ENCODE results near the gene ERGIC1. TPM values are rescaled to one million over a fixed set of nuclear protein-coding genes. Genes with fewer than 3 reads are reported as not detected.

The ERGIC1 gene
- total and polyA plus RNA-seq, 2 of the 13 experiments (the other 11 are each of a cell fraction or from before 2014, with no cell fraction given), result 78.5 to 184 TPM

DNA sequence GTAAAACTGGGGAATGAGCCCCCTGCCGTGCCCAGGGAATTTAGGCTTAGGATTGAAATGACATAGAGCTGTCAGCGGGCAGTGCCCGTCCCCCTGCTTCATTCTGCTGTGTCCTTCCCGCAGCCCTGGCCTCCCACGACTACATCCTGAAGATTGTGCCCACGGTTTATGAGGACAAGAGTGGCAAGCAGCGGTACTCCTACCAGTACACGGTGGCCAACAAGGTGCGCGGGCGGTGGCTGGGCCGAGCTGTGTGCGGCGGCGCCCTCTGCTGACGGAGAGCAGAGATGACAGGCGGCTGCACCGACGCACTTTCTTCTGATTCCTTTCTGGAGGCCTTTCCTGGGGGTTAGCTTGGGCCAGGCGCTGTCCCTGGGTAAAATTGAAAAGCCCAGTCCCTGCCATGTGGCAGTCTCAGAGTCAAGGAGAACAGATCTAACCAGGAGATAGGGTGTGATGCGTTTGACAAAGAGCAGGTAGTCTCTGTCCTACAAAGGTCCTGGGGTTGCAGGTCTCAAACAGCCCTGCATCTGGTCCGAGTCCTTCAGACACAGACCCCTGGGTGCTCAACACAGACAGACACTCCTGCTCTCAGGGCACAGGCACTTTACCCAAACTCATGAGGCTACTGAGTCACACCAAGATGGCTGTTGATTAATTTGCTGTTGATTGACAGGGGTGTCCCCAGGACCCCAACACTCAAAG is 98.4 kb downstream of the ERGIC1 start (continued):
- TF ChIP-seq HNF1A (IDR thresholded peaks at IDR 0.05; ENCODE audit: low read depth) (no peak), HNF1A (CRISPR knock-in tag; IDR thresholded peaks at IDR 0.05; ENCODE audit: borderline replicate concordance) (no peak), CBX5 (CRISPR knock-in tag; IDR thresholded peaks at IDR 0.05; ENCODE audit: borderline replicate concordance) (no peak), CTCF (CRISPR knock-in tag; IDR thresholded peaks at IDR 0.05) (peak; percentile 95), ERF (CRISPR knock-in tag; IDR thresholded peaks at IDR 0.05) (no peak), ZMYM2 (CRISPR knock-in tag; IDR thresholded peaks at IDR 0.05) (no peak), ZNF138 (CRISPR knock-in tag; IDR thresholded peaks at IDR 0.05; ENCODE audit: low read depth) (peak; percentile 43; the same call in 1 of the 2 replicates), SIN3B (IDR thresholded peaks at IDR 0.05; ENCODE audit: low read length) (no peak)
- TF ChIP-seq, protein P1, sequence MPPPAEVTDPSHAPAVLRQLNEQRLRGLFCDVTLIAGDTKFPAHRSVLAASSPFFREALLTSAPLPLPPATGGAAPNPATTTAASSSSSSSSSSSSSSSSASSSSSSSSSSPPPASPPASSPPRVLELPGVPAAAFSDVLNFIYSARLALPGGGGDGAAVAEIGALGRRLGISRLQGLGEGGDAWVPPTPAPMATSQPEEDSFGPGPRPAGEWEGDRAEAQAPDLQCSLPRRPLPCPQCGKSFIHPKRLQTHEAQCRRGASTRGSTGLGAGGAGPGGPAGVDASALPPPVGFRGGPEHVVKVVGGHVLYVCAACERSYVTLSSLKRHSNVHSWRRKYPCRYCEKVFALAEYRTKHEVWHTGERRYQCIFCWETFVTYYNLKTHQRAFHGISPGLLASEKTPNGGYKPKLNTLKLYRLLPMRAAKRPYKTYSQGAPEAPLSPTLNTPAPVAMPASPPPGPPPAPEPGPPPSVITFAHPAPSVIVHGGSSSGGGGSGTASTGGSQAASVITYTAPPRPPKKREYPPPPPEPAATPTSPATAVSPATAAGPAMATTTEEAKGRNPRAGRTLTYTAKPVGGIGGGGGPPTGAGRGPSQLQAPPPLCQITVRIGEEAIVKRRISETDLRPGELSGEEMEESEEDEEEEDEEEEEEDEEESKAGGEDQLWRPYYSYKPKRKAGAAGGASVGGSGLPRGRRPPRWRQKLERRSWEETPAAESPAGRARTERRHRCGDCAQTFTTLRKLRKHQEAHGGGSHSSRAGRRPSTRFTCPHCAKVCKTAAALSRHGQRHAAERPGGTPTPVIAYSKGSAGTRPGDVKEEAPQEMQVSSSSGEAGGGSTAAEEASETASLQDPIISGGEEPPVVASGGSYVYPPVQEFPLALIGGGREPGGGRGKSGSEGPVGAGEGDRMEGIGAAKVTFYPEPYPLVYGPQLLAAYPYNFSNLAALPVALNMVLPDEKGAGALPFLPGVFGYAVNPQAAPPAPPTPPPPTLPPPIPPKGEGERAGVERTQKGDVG (CRISPR knock-in tag; IDR thresholded peaks at IDR 0.05; ENCODE audit: borderline replicate concordance), result peak; percentile 44; the same call in 1 of the 2 replicates
- TF ChIP-seq, protein P2, sequence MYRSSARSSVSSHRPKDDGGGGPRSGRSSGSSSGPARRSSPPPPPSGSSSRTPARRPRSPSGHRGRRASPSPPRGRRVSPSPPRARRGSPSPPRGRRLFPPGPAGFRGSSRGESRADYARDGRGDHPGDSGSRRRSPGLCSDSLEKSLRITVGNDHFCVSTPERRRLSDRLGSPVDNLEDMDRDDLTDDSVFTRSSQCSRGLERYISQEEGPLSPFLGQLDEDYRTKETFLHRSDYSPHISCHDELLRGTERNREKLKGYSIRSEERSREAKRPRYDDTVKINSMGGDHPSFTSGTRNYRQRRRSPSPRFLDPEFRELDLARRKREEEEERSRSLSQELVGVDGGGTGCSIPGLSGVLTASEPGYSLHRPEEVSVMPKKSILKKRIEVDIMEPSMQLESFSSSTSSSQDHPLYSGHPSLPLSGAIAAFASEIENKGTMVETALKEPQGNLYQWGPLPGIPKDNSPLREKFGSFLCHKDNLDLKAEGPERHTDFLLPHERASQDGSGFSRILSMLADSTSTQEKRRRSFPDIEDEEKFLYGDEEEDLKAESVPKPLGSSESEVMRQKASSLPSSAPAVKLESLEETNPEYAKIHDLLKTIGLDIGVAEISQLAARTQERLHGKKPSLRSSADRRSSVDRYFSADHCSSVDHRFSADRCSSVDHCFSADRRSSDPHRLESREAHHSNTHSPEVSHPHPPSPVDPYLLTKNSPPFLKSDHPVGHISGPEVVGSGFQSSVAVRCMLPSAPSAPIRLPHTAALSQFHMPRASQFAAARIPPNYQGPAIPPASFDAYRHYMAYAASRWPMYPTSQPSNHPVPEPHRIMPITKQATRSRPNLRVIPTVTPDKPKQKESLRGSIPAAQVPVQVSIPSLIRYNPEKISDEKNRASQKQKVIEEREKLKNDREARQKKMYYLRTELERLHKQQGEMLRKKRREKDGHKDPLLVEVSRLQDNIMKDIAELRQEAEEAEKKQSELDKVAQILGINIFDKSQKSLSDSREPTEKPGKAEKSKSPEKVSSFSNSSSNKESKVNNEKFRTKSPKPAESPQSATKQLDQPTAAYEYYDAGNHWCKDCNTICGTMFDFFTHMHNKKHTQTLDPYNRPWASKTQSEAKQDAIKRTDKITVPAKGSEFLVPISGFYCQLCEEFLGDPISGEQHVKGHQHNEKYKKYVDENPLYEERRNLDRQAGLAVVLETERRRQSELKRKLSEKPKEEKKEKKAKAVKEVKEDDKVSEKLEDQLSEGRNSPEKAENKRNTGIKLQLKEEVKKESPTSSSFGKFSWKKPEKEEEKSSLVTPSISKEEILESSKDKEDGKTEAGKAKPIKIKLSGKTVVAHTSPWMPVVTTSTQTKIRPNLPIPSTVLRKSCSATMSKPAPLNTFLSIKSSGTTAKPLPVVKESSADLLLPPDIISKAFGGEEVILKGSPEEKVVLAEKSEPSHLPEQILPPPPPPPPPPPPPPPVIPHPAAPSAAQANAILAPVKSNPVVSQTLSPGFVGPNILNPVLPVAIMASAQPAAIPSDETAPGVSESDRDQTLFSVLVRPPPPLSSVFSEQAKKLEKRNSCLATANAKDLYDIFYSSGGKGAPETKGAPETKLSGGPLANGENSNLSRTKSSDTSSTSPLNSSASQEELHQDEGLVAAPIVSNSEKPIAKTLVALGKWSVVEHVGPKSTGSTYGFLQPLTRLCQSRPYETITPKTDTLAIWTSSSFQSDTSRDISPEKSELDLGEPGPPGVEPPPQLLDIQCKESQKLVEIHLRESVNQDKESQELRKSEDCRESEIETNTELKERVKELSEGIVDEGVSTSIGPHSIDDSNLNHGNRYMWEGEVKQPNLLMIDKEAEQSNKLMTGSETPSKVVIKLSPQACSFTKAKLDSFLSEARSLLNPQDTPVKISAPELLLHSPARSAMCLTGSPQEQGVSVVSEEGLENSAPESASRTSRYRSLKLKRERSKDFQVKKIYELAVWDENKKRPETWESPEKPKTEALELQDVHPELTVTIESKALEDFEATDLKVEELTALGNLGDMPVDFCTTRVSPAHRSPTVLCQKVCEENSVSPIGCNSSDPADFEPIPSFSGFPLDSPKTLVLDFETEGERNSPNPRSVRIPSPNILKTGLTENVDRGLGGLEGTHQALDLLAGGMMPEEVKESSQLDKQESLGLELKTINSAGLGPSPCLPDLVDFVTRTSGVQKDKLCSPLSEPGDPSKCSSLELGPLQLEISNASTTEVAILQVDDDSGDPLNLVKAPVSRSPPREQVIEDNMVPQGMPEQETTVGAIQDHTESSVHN (CRISPR knock-in tag; IDR thresholded peaks at IDR 0.05), result no peak
